GM19238 (cell line): ENCODE measurements around the gene CLASRP.

Experiments
- DNase-seq: peaks from one replicate; pipeline ENCODE4 v3.0.0; 2011; ENCODE audit warnings: low spot score; ENCODE audit not compliant: insufficient read length

CLASRP gene

GRCh38 chr19:45082170-45082569, 43.3 kb downstream of the CLASRP start:
- DNase-seq = no peak

- DNase-seq = no peak
Observed at GRCh38 chr19:45086480-45086879, 47.6 kb downstream of the CLASRP start.

GRCh38 chr19:45087531-45087930, 48.7 kb downstream of the CLASRP start:
- no peak for DNase-seq

GRCh38 chr19:45090034-45090433, 51.2 kb downstream of the CLASRP start:
- no peak for DNase-seq

- no peak for DNase-seq
Observed at GRCh38 chr19:45090606-45091005, 51.8 kb downstream of the CLASRP start.

GRCh38 chr19:45091031-45091923, 52.4 kb downstream of the CLASRP start:
- peak; percentile 88 for DNase-seq

- DNase-seq = peak; percentile 94
Observed at GRCh38 chr19:45092747-45093678, 54.2 kb downstream of the CLASRP start, which contains the start of gene PPP1R37. TSS of gene PPP1R37 (plus strand) at chr19:45093179. CDS start at chr19:45093326, 147 bp downstream.

GRCh38 chr19:45094137-45094536, 55.3 kb downstream of the CLASRP start:
- no peak for DNase-seq

- no peak for DNase-seq
Observed at GRCh38 chr19:45094707-45095106, 55.9 kb downstream of the CLASRP start.

- DNase-seq = no peak
Observed at GRCh38 chr19:45095496-45096413, 56.9 kb downstream of the CLASRP start.

- DNase-seq = no peak
Observed at GRCh38 chr19:45096700-45097099, 57.9 kb downstream of the CLASRP start.

GRCh38 chr19:45097450-45097775, 58.6 kb downstream of the CLASRP start:
- no peak for DNase-seq

GRCh38 chr19:45097776-45098520, 59.1 kb downstream of the CLASRP start:
- DNase-seq = no peak

- no peak for DNase-seq
Observed at GRCh38 chr19:45098521-45099466, 59.9 kb downstream of the CLASRP start.

GRCh38 chr19:45099467-45100191, 60.8 kb downstream of the CLASRP start:
- no peak for DNase-seq

GRCh38 chr19:45100201-45100600, 61.4 kb downstream of the CLASRP start:
- no peak for DNase-seq

- no peak for DNase-seq
Observed at GRCh38 chr19:45100846-45101252, 62.0 kb downstream of the CLASRP start.

- DNase-seq = no peak
Observed at GRCh38 chr19:45101806-45102205, 63.0 kb downstream of the CLASRP start.

GRCh38 chr19:45102481-45102880, 63.6 kb downstream of the CLASRP start:
- no peak for DNase-seq
